ENCODE measurements around the gene NPPC.

- TF ChIP-seq POLR2A (IDR thresholded peaks at IDR 0.05; ENCODE audit: low read length), result no peak
- no peak for TF ChIP-seq GATA1 (IDR thresholded peaks at IDR 0.05; ENCODE audit: low read depth, low read length)
These were observed 12.8 kb upstream of the NPPC start for GRCh38 chr2:231939022-231939421.

Measured in erythroblast (primary cell).